ENCODE data around the gene TIMP2.

Gene TIMP2

GRCh38 chr17:78933025-78933958, 8.1 kb upstream of the TIMP2 start:
- peak; percentile 95 for DNase-seq (ENCODE audit: low read depth, low spot score)
- POLR2A ChIA-PET, result interaction anchor here (0.6 to 1.7 kb wide), 7 partner anchors 12 to 111 kb away, joined by 3 to 8 read pairs (median 4); no protein-coding TSS in a partner anchor
- peak overlapping the region; percentile 45 for H3K4me3 ChIP-seq (ENCODE audit: low read depth, low read length)
- TF ChIP-seq CTCF (IDR thresholded peaks at IDR 0.05; ENCODE audit: insufficient read depth, low read length, missing control alignments), result no peak
- CTCF ChIA-PET, result interaction anchor here (1.0 to 2.5 kb wide), 3 partner anchors 39 to 68 kb away, joined by 4 to 13 read pairs (median 4); no protein-coding TSS in a partner anchor

DNA sequence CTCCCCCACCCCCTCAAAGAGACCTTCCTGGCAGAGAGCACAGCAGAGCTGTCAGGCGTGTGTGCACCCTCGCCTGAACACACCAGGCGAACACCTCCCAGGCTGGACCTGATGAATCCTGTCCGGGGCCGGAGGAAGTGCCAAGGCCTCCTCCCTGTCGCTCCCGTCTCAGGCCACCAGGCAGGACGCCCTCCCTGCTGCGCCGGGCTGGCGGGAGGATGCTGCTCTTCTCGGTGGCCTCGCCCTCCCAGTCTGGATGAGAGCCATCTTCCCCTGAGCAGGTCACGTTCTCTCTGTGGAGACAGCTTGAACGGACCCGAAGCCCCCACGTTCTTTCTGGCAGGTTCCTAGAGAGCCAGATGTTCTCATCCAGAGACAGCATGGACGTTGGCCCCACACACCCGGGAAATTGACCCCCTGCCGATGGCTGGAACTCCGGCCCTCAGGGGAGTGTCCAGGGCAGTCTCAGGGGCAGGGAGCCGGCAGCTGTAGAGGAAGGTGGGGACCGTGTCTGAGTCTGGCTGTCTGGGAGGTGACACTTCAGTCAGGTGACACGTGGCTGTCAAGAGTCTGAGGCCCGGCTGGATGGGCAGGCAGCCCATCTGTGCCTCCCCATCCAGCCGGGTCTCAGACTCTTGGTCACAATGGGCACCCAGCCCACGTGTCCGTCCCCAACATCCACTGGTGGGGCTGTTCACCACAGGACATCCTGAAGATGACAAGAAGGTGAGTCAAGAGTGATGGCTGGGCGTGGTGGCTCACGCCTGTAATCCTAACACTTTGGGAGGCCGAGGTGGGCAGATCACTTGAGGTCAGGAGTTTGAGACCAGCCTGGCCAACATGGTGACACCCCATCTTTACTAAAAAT, 5.0 kb upstream of the TIMP2 start:
- no peak overlapping the region for H3K4me3 ChIP-seq (ENCODE audit: low read depth, low read length)
- no peak for TF ChIP-seq CTCF (IDR thresholded peaks at IDR 0.05; ENCODE audit: insufficient read depth, low read length, missing control alignments)
- ChIA-PET CTCF (interaction anchor here (0.8 kb wide), 1 partner anchor 40 kb away, joined by 3 read pairs; no protein-coding TSS in a partner anchor), POLR2A (no interaction called here)
- DNase-seq (ENCODE audit: low read depth, low spot score), result no peak

- H3K4me3 ChIP-seq (ENCODE audit: low read depth, low read length), result peak overlapping the region; percentile 86
- DNase-seq (ENCODE audit: low read depth, low spot score), result no peak
- CTCF ChIA-PET, result interaction anchor here (1.2 kb wide), 1 partner anchor 46 kb away, joined by 3 read pairs; no protein-coding TSS in a partner anchor
- no peak for TF ChIP-seq CTCF (IDR thresholded peaks at IDR 0.05; ENCODE audit: insufficient read depth, low read length, missing control alignments)
- POLR2A ChIA-PET, result no interaction called here
Measured at GRCh38 chr17:78925662-78926555, 722 bp upstream of the TIMP2 start.

GRCh38 chr17:78924481-78925151, 571 bp downstream of the TIMP2 start:
- no peak for DNase-seq (ENCODE audit: low read depth, low spot score)
- CTCF ChIA-PET, result no interaction called here
- POLR2A ChIA-PET, result interaction anchor here (0.5 kb wide), 1 partner anchor 1777 kb away, joined by 3 read pairs; no protein-coding TSS in a partner anchor
- peak overlapping the region; percentile 86 for H3K4me3 ChIP-seq (ENCODE audit: low read depth, low read length)
- no peak for TF ChIP-seq CTCF (IDR thresholded peaks at IDR 0.05; ENCODE audit: insufficient read depth, low read length, missing control alignments)

GRCh38 chr17:78923660-78924453, 1.3 kb downstream of the TIMP2 start:
- peak overlapping the region; percentile 86 for H3K4me3 ChIP-seq (ENCODE audit: low read depth, low read length)
- ChIA-PET POLR2A (interaction anchor here (0.9 to 1.2 kb wide), 3 partner anchors 12 to 44 kb away, joined by 3 to 5 read pairs (median 4); no protein-coding TSS in a partner anchor), CTCF (interaction anchor here (0.7 to 1.3 kb wide), 3 partner anchors 19 to 72 kb away, joined by 3 to 7 read pairs (median 4); no protein-coding TSS in a partner anchor)
- TF ChIP-seq CTCF (IDR thresholded peaks at IDR 0.05; ENCODE audit: insufficient read depth, low read length, missing control alignments), result no peak
- no peak for DNase-seq (ENCODE audit: low read depth, low spot score)

Measured in AG04449 (cell line).